KMS-11 (cell line): ENCODE results near the gene DDX4.

Source experiments
- H2AFZ ChIP-seq: fragments of 200-600 bp; sonication (generic); 2 replicates; pipeline ENCODE4 v1.6.1; 2016; ENCODE audit warnings: antibody characterized with exemption, mixed run types, low read depth
- H3K27ac ChIP-seq: fragments of 200-600 bp; sonication (generic); 2 replicates; pipeline ENCODE4 v1.6.1; 2016; ENCODE audit warnings: mild to moderate bottlenecking, mixed run types
- H3K27me3 ChIP-seq: fragments of 200-600 bp; sonication (generic); 2 replicates; pipeline ENCODE4 v1.6.1; 2017; ENCODE audit warnings: mild to moderate bottlenecking, low read depth, mixed run types, moderate library complexity; ENCODE audit not compliant: insufficient read depth
- H3K36me3 ChIP-seq: fragments of 200-600 bp; sonication (generic); 2 replicates; pipeline ENCODE4 v1.6.1; 2017; ENCODE audit warnings: mild to moderate bottlenecking, mixed run types; ENCODE audit not compliant: insufficient read depth
- H3K4me1 ChIP-seq: fragments of 200-600 bp; sonication (generic); 2 replicates; pipeline ENCODE4 v1.6.1; 2016; ENCODE audit warnings: mild to moderate bottlenecking, low read depth, mixed run types; ENCODE audit not compliant: poor library complexity, severe bottlenecking
- H3K4me2 ChIP-seq: fragments of 200-600 bp; sonication (generic); 2 replicates; pipeline ENCODE4 v1.7.0; 2016; ENCODE audit warnings: mild to moderate bottlenecking, mixed run types
- H3K4me3 ChIP-seq: fragments of 200-600 bp; sonication (generic); IDR thresholded peaks from 2 replicates; pipeline ENCODE4 v1.6.1; 2017; ENCODE audit warnings: low read depth, low read length, mixed read lengths; ENCODE audit not compliant: insufficient read depth
- H3K79me2 ChIP-seq: fragments of 200-600 bp; sonication (generic); 2 replicates; pipeline ENCODE4 v1.6.1; 2016; ENCODE audit warnings: low read depth, mixed run types; ENCODE audit not compliant: insufficient read depth
- H3K9ac ChIP-seq: fragments of 200-600 bp; sonication (generic); 2 replicates; pipeline ENCODE4 v1.6.1; 2016; ENCODE audit warnings: mild to moderate bottlenecking, mixed run types
- H4K20me1 ChIP-seq: fragments of 200-600 bp; sonication (generic); 2 replicates; pipeline ENCODE4 v1.6.1; 2016; ENCODE audit warnings: mild to moderate bottlenecking, mixed run types; ENCODE audit not compliant: insufficient read depth
- TF ChIP-seq, protein P1 (sequence below): fragments of 200-600 bp; sonication (generic); conservative IDR thresholded peaks from 2 replicates; pipeline ENCODE4 v1.6.1; 2017; ENCODE audit warnings: low read depth, mild to moderate bottlenecking, antibody characterized with exemption, low read length, moderate library complexity, mixed read lengths

The DDX4 gene

DNA sequence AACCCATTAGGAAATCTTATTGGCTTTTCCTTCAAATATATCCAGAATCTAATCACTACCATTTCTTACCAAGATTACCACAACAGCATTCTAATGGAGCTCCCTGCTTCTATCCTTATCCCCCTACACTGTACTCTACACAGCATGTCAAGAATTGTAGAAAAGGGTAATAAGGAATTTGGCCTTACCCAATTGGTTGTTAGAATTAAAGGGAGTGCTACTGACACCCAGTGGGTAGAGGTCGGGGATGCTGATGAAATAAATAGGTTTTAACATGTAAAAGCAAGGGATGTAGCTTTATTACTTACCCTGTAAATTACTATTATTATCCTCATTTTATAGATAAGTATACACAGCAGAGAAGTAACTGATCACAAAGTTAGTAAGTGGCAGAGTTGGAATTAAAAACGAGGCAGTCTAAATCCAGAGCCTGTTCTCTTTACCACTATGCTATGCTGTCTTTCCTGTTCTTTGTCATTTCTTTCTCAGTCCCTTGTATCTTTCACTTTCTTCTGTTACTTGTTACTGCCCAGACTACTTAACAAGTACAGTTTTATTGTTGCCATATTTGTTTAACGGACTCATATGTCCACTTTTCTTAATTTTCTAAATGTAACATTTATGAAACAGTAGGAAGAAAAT lies 36.3 kb upstream of the DDX4 start:
- Histone ChIP-seq H3K27me3 (no peaks in the 10 kb centered on the region), H3K9ac (no peak overlapping the region), H3K79me2 (no peaks in the 10 kb centered on the region), H3K4me1 (peaks cover 15% of the 10 kb centered on the region), H4K20me1 (no peaks in the 10 kb centered on the region), H3K36me3 (no peaks in the 10 kb centered on the region), H3K4me2 (no peak overlapping the region; the same call in 1 of the 2 replicates), H2AFZ (no peak overlapping the region), H3K4me3 (no peak overlapping the region), H3K27ac (no peak overlapping the region)
- TF ChIP-seq, protein P1, sequence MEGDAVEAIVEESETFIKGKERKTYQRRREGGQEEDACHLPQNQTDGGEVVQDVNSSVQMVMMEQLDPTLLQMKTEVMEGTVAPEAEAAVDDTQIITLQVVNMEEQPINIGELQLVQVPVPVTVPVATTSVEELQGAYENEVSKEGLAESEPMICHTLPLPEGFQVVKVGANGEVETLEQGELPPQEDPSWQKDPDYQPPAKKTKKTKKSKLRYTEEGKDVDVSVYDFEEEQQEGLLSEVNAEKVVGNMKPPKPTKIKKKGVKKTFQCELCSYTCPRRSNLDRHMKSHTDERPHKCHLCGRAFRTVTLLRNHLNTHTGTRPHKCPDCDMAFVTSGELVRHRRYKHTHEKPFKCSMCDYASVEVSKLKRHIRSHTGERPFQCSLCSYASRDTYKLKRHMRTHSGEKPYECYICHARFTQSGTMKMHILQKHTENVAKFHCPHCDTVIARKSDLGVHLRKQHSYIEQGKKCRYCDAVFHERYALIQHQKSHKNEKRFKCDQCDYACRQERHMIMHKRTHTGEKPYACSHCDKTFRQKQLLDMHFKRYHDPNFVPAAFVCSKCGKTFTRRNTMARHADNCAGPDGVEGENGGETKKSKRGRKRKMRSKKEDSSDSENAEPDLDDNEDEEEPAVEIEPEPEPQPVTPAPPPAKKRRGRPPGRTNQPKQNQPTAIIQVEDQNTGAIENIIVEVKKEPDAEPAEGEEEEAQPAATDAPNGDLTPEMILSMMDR: no peak

- H3K79me2 ChIP-seq: no peaks in the 10 kb centered on the region
- H4K20me1 ChIP-seq: no peaks in the 10 kb centered on the region
- H3K27ac ChIP-seq: no peak overlapping the region
- no peaks in the 10 kb centered on the region for H3K36me3 ChIP-seq
- TF ChIP-seq, protein P1: no peak
- no peak overlapping the region for H2AFZ ChIP-seq
- no peak overlapping the region for H3K4me3 ChIP-seq
- H3K4me1 ChIP-seq: peaks cover 15% of the 10 kb centered on the region
- H3K9ac ChIP-seq: no peak overlapping the region
- H3K27me3 ChIP-seq: no peaks in the 10 kb centered on the region
- H3K4me2 ChIP-seq: no peak overlapping the region
Observed at GRCh38 chr5:55702598-55703345, 35.1 kb upstream of the DDX4 start.

- no peak overlapping the region for H3K27ac ChIP-seq
- H3K27me3 ChIP-seq: no peaks in the 10 kb centered on the region
- H3K4me2 ChIP-seq: no peak overlapping the region
- no peak overlapping the region for H2AFZ ChIP-seq
- no peaks in the 10 kb centered on the region for H3K36me3 ChIP-seq
- TF ChIP-seq, protein P1: no peak
- no peak overlapping the region for H3K4me3 ChIP-seq
- no peak overlapping the region for H3K9ac ChIP-seq
- no peaks in the 10 kb centered on the region for H4K20me1 ChIP-seq
- peaks cover 1% of the 10 kb centered on the region; the same call in 1 of the 2 replicates for H3K79me2 ChIP-seq
- peaks cover 17% of the 10 kb centered on the region for H3K4me1 ChIP-seq
Observed at GRCh38 chr5:55706230-55706629, 31.6 kb upstream of the DDX4 start.

DNA sequence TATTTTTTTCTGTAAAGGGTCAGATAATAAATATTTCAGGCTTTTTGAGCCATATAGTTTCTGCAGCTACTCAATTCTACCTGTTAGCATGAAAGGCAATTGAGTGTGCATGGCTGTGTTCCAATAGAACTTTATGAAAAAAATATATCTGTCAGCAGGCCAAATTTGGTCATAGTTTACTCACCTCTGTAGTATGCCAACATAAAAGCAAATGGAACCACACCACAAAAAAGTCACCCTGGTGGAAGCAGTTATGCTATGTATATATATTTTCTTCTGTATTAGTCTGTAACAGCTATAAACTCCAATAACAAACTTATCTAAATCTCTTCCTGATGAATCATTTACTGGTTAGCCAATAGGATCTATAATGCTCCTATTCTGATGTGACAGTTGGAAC lies 29.1 kb upstream of the DDX4 start:
- no peaks in the 10 kb centered on the region for H3K27me3 ChIP-seq
- H2AFZ ChIP-seq: no peak overlapping the region
- H3K4me1 ChIP-seq: peaks cover 14% of the 10 kb centered on the region
- no peaks in the 10 kb centered on the region for H3K36me3 ChIP-seq
- no peak overlapping the region for H3K27ac ChIP-seq
- no peak overlapping the region for H3K4me2 ChIP-seq
- H3K4me3 ChIP-seq: no peak overlapping the region
- TF ChIP-seq, protein P1: no peak
- H4K20me1 ChIP-seq: no peaks in the 10 kb centered on the region
- no peak overlapping the region for H3K9ac ChIP-seq
- peaks cover 10% of the 10 kb centered on the region; the same call in 1 of the 2 replicates for H3K79me2 ChIP-seq
